ENCODE results near the gene UTP4.
A peak's percentile ranks its signal among the peaks of the same experiment; 100 is the strongest.
"Not testable (repeated sequence)": the region's sequence is repeated elsewhere in the genome, so short reads cannot be mapped to it uniquely, and the experiment has no call there.

The UTP4 gene

GRCh38 chr16:69131167-69131838 is 1.1 kb upstream of the UTP4 start:
- peak; percentile 52 for DNase-seq (ENCODE audit: low spot score)

GRCh38 chr16:69131839-69132423 is 518 bp upstream of the UTP4 start:
- peak; percentile 97 for DNase-seq (ENCODE audit: low spot score)

GRCh38 chr16:69133373-69133954 is 1.0 kb downstream of the UTP4 start:
- no peak for DNase-seq (ENCODE audit: low spot score)

GRCh38 chr16:69138608-69139007 is 6.2 kb downstream of the UTP4 start:
- DNase-seq (ENCODE audit: low spot score) = no peak

- not testable (repeated sequence) for DNase-seq (ENCODE audit: low spot score)
Observed at GRCh38 chr16:69139464-69139863, 7.0 kb downstream of the UTP4 start.

GRCh38 chr16:69141014-69141413 is 8.6 kb downstream of the UTP4 start:
- no peak for DNase-seq (ENCODE audit: low spot score)

GRCh38 chr16:69141936-69142335 is 9.5 kb downstream of the UTP4 start:
- DNase-seq (ENCODE audit: low spot score) = no peak

GRCh38 chr16:69143116-69143515 is 10.7 kb downstream of the UTP4 start:
- no peak for DNase-seq (ENCODE audit: low spot score)

GRCh38 chr16:69145658-69146057 is 13.2 kb downstream of the UTP4 start:
- DNase-seq (ENCODE audit: low spot score) = no peak

- not testable (repeated sequence) for DNase-seq (ENCODE audit: low spot score)
Observed at GRCh38 chr16:69149621-69150020, 17.2 kb downstream of the UTP4 start.

- peak; percentile 60 for DNase-seq (ENCODE audit: low spot score)
Observed at GRCh38 chr16:69150146-69150865, 17.9 kb downstream of the UTP4 start.

GRCh38 chr16:69157196-69157595 is 24.7 kb downstream of the UTP4 start:
- DNase-seq (ENCODE audit: low spot score) = no peak

GRCh38 chr16:69160192-69160591 is 27.7 kb downstream of the UTP4 start:
- DNase-seq (ENCODE audit: low spot score) = no peak

GRCh38 chr16:69165584-69165983 is 33.1 kb downstream of the UTP4 start:
- no peak for DNase-seq (ENCODE audit: low spot score)

GRCh38 chr16:69166221-69166833 is 33.9 kb downstream of the UTP4 start:
- DNase-seq (ENCODE audit: low spot score) = peak; percentile 45

GRCh38 chr16:69166946-69167930 is 34.8 kb downstream of the UTP4 start:
- DNase-seq (ENCODE audit: low spot score) = no peak

GRCh38 chr16:69169051-69169450 is 36.6 kb downstream of the UTP4 start:
- DNase-seq (ENCODE audit: low spot score) = no peak

GRCh38 chr16:69169607-69170352 is 37.3 kb downstream of the UTP4 start:
- DNase-seq (ENCODE audit: low spot score) = no peak

- peak; percentile 25 for DNase-seq (ENCODE audit: low spot score)
Observed at GRCh38 chr16:69171325-69172084, 39.1 kb downstream of the UTP4 start.
